Parathyroid adenoma (tissue), 2 donors: ENCODE measurements around the gene UBE2E2.

Experiments used
- H2AFZ ChIP-seq: fragments of 300-600 bp; sonication (generic); one replicate; pipeline ENCODE4 v1.7.0; 2017; ENCODE audit warnings: antibody characterized with exemption, mild to moderate bottlenecking
- H3K27ac ChIP-seq: fragments of 300-600 bp; sonication (generic); one replicate; pipeline ENCODE4 v1.7.0; 2017
- H3K27me3 ChIP-seq: fragments of 300-600 bp; sonication (generic); one replicate; pipeline ENCODE4 v1.7.0; 2017; ENCODE audit warnings: low read length; ENCODE audit not compliant: control insufficient read depth, insufficient read depth
- H3K36me3 ChIP-seq: fragments of 300-600 bp; sonication (generic); one replicate; pipeline ENCODE4 v1.7.0; 2017; ENCODE audit warnings: low read length; ENCODE audit not compliant: control insufficient read depth, insufficient read depth
- H3K4me1 ChIP-seq: fragments of 300-600 bp; sonication (generic); one replicate; pipeline ENCODE4 v1.7.0; 2017; ENCODE audit warnings: control low read depth
- H3K4me2 ChIP-seq: fragments of 300-600 bp; sonication (generic); one replicate; pipeline ENCODE4 v1.7.0; 2017; ENCODE audit warnings: low read length
- H3K4me3 ChIP-seq: fragments of 300-600 bp; sonication (generic); one replicate; pipeline ENCODE4 v1.7.0; 2017; ENCODE audit warnings: low read depth, low read length
- H3K79me2 ChIP-seq: fragments of 300-600 bp; sonication (generic); one replicate; pipeline ENCODE4 v1.7.0; 2017; ENCODE audit warnings: control low read depth
- H3K9ac ChIP-seq: fragments of 300-600 bp; sonication (generic); one replicate; pipeline ENCODE4 v1.7.0; 2017; ENCODE audit warnings: mild to moderate bottlenecking
- H3K9me3 ChIP-seq: fragments of 300-600 bp; sonication (generic); one replicate; pipeline ENCODE4 v1.7.0; 2017; ENCODE audit warnings: low read length; ENCODE audit not compliant: control insufficient read depth
- CTCF ChIP-seq: fragments of 300-600 bp; sonication (generic); IDR thresholded peaks from one replicate; pipeline ENCODE4 v1.7.0; 2017; ENCODE audit warnings: antibody characterized with exemption, mild to moderate bottlenecking
- donor health status: primary hyperparathyroidism.

UBE2E2 gene

GRCh38 chr3:23275061-23275460 is 71.9 kb downstream of the UBE2E2 start:
- no peak overlapping the region for H2AFZ ChIP-seq
- H3K9me3 ChIP-seq: no peaks in the 10 kb centered on the region
- no peak overlapping the region for H3K27ac ChIP-seq
- H3K9ac ChIP-seq: no peak overlapping the region
- H3K4me2 ChIP-seq: no peak overlapping the region
- no peaks in the 10 kb centered on the region for H3K27me3 ChIP-seq
- no peaks in the 10 kb centered on the region for H3K36me3 ChIP-seq
- no peaks in the 10 kb centered on the region for H3K4me1 ChIP-seq
- TF ChIP-seq CTCF: no peak
- no peak overlapping the region for H3K4me3 ChIP-seq
- H3K79me2 ChIP-seq: peaks cover 5% of the 10 kb centered on the region

- Histone ChIP-seq H3K27ac (no peak overlapping the region), H3K9ac (no peak overlapping the region), H2AFZ (no peak overlapping the region), H3K4me1 (no peaks in the 10 kb centered on the region), H3K4me3 (no peak overlapping the region), H3K36me3 (no peaks in the 10 kb centered on the region), H3K27me3 (no peaks in the 10 kb centered on the region), H3K4me2 (no peak overlapping the region), H3K9me3 (no peaks in the 10 kb centered on the region), H3K79me2 (peaks cover 5% of the 10 kb centered on the region)
- no peak for TF ChIP-seq CTCF
Measured at GRCh38 chr3:23275814-23276213, 72.7 kb downstream of the UBE2E2 start.

GRCh38 chr3:23276913-23277658 is 74.0 kb downstream of the UBE2E2 start:
- Histone ChIP-seq H3K4me2 (no peak overlapping the region), H2AFZ (no peak overlapping the region), H3K79me2 (no peaks in the 10 kb centered on the region), H3K9ac (no peak overlapping the region), H3K27me3 (no peaks in the 10 kb centered on the region), H3K4me1 (no peaks in the 10 kb centered on the region), H3K27ac (no peak overlapping the region), H3K4me3 (no peak overlapping the region), H3K36me3 (no peaks in the 10 kb centered on the region), H3K9me3 (no peaks in the 10 kb centered on the region)
- no peak for TF ChIP-seq CTCF

- Histone ChIP-seq H2AFZ (no peak overlapping the region), H3K27me3 (no peaks in the 10 kb centered on the region), H3K27ac (no peak overlapping the region), H3K79me2 (no peaks in the 10 kb centered on the region), H3K36me3 (no peaks in the 10 kb centered on the region), H3K4me2 (no peak overlapping the region), H3K9ac (no peak overlapping the region), H3K4me1 (no peaks in the 10 kb centered on the region), H3K9me3 (no peaks in the 10 kb centered on the region), H3K4me3 (no peak overlapping the region)
- no peak for TF ChIP-seq CTCF
Measured at GRCh38 chr3:23277688-23278087, 74.6 kb downstream of the UBE2E2 start.

- H3K27me3 ChIP-seq: no peaks in the 10 kb centered on the region
- no peak overlapping the region for H3K4me3 ChIP-seq
- no peak overlapping the region for H2AFZ ChIP-seq
- no peak overlapping the region for H3K27ac ChIP-seq
- no peaks in the 10 kb centered on the region for H3K4me1 ChIP-seq
- no peaks in the 10 kb centered on the region for H3K79me2 ChIP-seq
- no peak overlapping the region for H3K9ac ChIP-seq
- H3K36me3 ChIP-seq: no peaks in the 10 kb centered on the region
- H3K4me2 ChIP-seq: no peak overlapping the region
- TF ChIP-seq CTCF: no peak
- no peaks in the 10 kb centered on the region for H3K9me3 ChIP-seq
Measured at GRCh38 chr3:23283625-23284024, 80.5 kb downstream of the UBE2E2 start.
